GM12878 (cell line): ENCODE results near the gene HSPA12B. TPM values are rescaled to one million over a fixed set of nuclear protein-coding genes. Genes with fewer than 3 reads are reported as not detected.

ENCODE experiments used
- ATAC-seq: fragments of 200-7000 bp; cut with Tn5 transposase; 3 replicates; pipeline ENCODE4 v1.9.1; 2020; ENCODE audit warnings: mild to moderate bottlenecking, moderate library complexity
- BruUV-seq: library from RNA; stranded (reverse); fragments of 400-500 nt; replicated peaks from 2 replicates; lab custom pipeline; 2021; lab: Mats Ljungman, UMichigan
- CTCF ChIA-PET: fragments of 300-600 bp; sonication (Branson Sonifier 250); formaldehyde crosslinking; extraction: SDS; loops from one replicate; lab custom pipeline; 2021; ENCODE audit warnings: inconsistent platforms; lab: Yijun Ruan, JAX
- POLR2A ChIA-PET: fragments of 350-600 bp; formaldehyde crosslinking; extraction: SDS; loops from one replicate; lab custom pipeline; 2021; ENCODE audit warnings: inconsistent platforms; lab: Charles Lee
- RAD21 ChIA-PET: fragments of 300-600 bp; sonication (Branson Sonifier 250); formaldehyde crosslinking; loops from one replicate; lab custom pipeline; 2023; ENCODE audit warnings: antibody characterized with exemption; ENCODE audit not compliant: unreplicated experiment; lab: Charles Lee
- SMC1A ChIA-PET: fragments of 300-600 bp; sonication (Branson Sonifier 250); formaldehyde crosslinking; loops from one replicate; lab custom pipeline; 2023; ENCODE audit not compliant: unreplicated experiment, uncharacterized antibody; lab: Charles Lee
- DNase-seq: peaks from one replicate; pipeline ENCODE4 v3.0.0-alpha.2; 2011; ENCODE audit warnings: low read depth, low spot score
- FAIRE-seq: peaks from 3 replicates; lab custom pipeline; 2011; peaks lifted over from hg19 to GRCh38; lab: Jason Lieb, UNC
- H2AFZ ChIP-seq: 2 replicates; pipeline ENCODE4 v1.6.0; 2011; ENCODE audit warnings: low read depth, low read length, control low read depth; ENCODE audit not compliant: control insufficient read depth
- H3K27ac ChIP-seq: 2 replicates; pipeline ENCODE4 v1.5.1; 2011; ENCODE audit warnings: control low read depth; ENCODE audit not compliant: control insufficient read depth, insufficient read depth
- H3K27me3 ChIP-seq, 2 experiments: replicated peaks in 1 of 2; 2 replicates each; pipeline versions ENCODE4 v1.6.0 to v1.6.1; 2011; ENCODE audit warnings: low read length in 1 of 2; ENCODE audit not compliant: control insufficient read depth in 2 of 2, insufficient read depth in 2 of 2
- H3K36me3 ChIP-seq, 2 experiments: 2 replicates each; pipeline ENCODE4 v1.5.1; 2011; ENCODE audit warnings: low read length in 1 of 2; ENCODE audit not compliant: control insufficient read depth in 2 of 2, insufficient read depth in 2 of 2
- H3K4me1 ChIP-seq: 2 replicates; pipeline ENCODE4 v1.6.1; 2011; ENCODE audit warnings: mild to moderate bottlenecking, low read length, moderate library complexity, mixed read lengths; ENCODE audit not compliant: control insufficient read depth, insufficient read depth
- H3K4me2 ChIP-seq: 2 replicates; pipeline ENCODE4 v1.6.0; 2011; ENCODE audit warnings: control low read depth; ENCODE audit not compliant: control insufficient read depth, insufficient read depth
- H3K4me3 ChIP-seq: fragments of 200-600 bp; sonication (generic); 2 replicates; pipeline ENCODE4 v1.5.1; 2016
- H3K79me2 ChIP-seq: 2 replicates; pipeline ENCODE4 v1.6.0; 2011; ENCODE audit warnings: low read length; ENCODE audit not compliant: control insufficient read depth, insufficient read depth
- H3K9ac ChIP-seq: 2 replicates; pipeline ENCODE4 v1.8.0; 2011; ENCODE audit warnings: low read length, control low read depth, mixed read lengths; ENCODE audit not compliant: control insufficient read depth, insufficient read depth
- H3K9me3 ChIP-seq: replicated peaks from 3 replicates; pipeline ENCODE4 v1.5.1; 2011; ENCODE audit warnings: mild to moderate bottlenecking, low read length; ENCODE audit not compliant: control insufficient read depth, insufficient read depth
- H4K20me1 ChIP-seq: 2 replicates; pipeline ENCODE4 v1.6.0; 2011; ENCODE audit not compliant: control insufficient read depth, insufficient read depth
- IRF4 ChIP-seq: IDR thresholded peaks from 2 replicates; pipeline ENCODE4 v1.6.1; 2011; ENCODE audit warnings: low read depth, low read length
- MLLT1 ChIP-seq: fragments of 450-650 bp; IDR thresholded peaks from 2 replicates; pipeline ENCODE4 v1.6.1; 2016; ENCODE audit warnings: mild to moderate bottlenecking
- SMARCA5 ChIP-seq: fragments of 450-650 bp; IDR thresholded peaks from 2 replicates; pipeline ENCODE4 v1.6.1; 2017; ENCODE audit warnings: mild to moderate bottlenecking
- SUPT20H ChIP-seq: IDR thresholded peaks from 2 replicates; pipeline ENCODE4 v1.6.1; 2011; ENCODE audit warnings: low read depth, mild to moderate bottlenecking, low read length, moderate library complexity, borderline replicate concordance; ENCODE audit not compliant: control insufficient read depth
- WGBS: methylation state at CpG from one replicate; pipeline ENCODE4 v1.1.6; 2016; ENCODE audit warnings: low lambda C conversion rate; ENCODE audit not compliant: insufficient replicate concordance, insufficient coverage; ENCODE audit errors: missing lambda C conversion rate; 5-methylcytosine and 5-hydroxymethylcytosine counted together
- in situ Hi-C: fragments of 300-500 bp; cut with MboI; formaldehyde crosslinking; loops from 9 replicates; pipeline ENCODE4 v1.14.3; 2018; ENCODE audit warnings: mixed read lengths
- intact Hi-C: fragments of 100-400 bp; cut with micrococcal nuclease; formaldehyde crosslinking; loops from one replicate; pipeline ENCODE4 v1.14.2; 2022; ENCODE audit not compliant: unreplicated experiment
- polyA plus RNA-seq, 11 experiments: library from polyadenylated mRNA; depleted of rRNA in 4 of 11; unstranded in 6 of 11; stranded (reverse) in 5 of 11; fragments of >200 nt; fragmentation: Nextera tagmentation in 4 of 11; fragmentation: Illumina TruSeq in 1 of 11; extraction: Ambion mirVana in 4 of 11; extraction: Trizol in 1 of 11; gene quantifications; 1 replicate in 1 of 11; 2 replicates in 10 of 11; pipeline versions ENCODE4 v1.2.1 to v1.2.3, GENCODE V29; 2011 to 2016; ENCODE audit warnings: inconsistent platforms in 2 of 11, missing spikeins in 2 of 11, low read depth in 1 of 11
- total RNA-seq, 4 experiments: library from RNA; depleted of rRNA in 3 of 4; stranded (reverse); fragments of >200 nt in 3 of 4; fragmentation: Illumina TruSeq in 1 of 4; extraction: Trizol in 1 of 4; gene quantifications; 2 replicates each; pipeline versions ENCODE4 v1.2.1 to v1.2.3, GENCODE V29; 2013 to 2021
- TF ChIP-seq, protein P1 (sequence below): IDR thresholded peaks from 2 replicates; pipeline ENCODE4 v1.6.1; 2011; ENCODE audit warnings: borderline replicate concordance, low read depth, mild to moderate bottlenecking, moderate library complexity, low read length; ENCODE audit not compliant: insufficient read depth, poor library complexity, severe bottlenecking

Gene HSPA12B
- total and polyA plus RNA-seq, 10 of the 15 experiments (the other 5 are each of a cell fraction or from before 2014, with no cell fraction given), result 0.08 TPM; not detected in 9

DNA sequence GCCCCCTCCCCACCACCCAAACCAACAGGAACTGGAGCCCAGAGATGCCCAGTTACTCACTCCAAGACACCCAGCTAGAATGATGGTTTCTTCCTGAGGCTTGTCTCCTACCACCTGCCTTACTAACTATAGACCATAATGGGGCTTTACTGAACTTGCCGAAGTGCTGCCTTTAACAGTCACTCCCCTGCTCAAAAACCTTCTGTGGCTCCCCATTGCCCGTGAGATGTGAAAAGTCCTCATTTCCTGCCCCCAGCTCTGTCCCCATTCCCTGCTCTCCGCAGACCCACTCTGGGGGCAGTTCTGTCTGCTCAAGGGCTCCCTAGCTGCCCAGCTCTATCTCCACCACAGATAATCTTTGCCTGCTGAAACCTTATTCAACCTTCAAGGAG lies 25.0 kb upstream of the HSPA12B start:
- H4K20me1 ChIP-seq, result no peaks in the 10 kb centered on the region
- no peaks in the 10 kb centered on the region for H3K9me3 ChIP-seq
- H3K36me3 ChIP-seq, result no peaks in the 10 kb centered on the region
- BruUV-seq, result no TSS peak
- in situ Hi-C loops (no loop called here), intact Hi-C loops (no loop called here)
- H3K4me1 ChIP-seq, result peaks cover 5% of the 10 kb centered on the region
- ATAC-seq, result no peak
- H3K27me3 ChIP-seq, result peaks cover 0 to 2% of the 10 kb centered on the region in 2 experiments; a peak in 2 of 4 replicates
- FAIRE-seq, result no peak
- no peak overlapping the region for H3K27ac ChIP-seq
- H3K9ac ChIP-seq, result no peak overlapping the region
- TF ChIP-seq SMARCA5 (no peak), MLLT1 (no peak), IRF4 (no peak), SUPT20H (no peak)
- TF ChIP-seq, protein P1, sequence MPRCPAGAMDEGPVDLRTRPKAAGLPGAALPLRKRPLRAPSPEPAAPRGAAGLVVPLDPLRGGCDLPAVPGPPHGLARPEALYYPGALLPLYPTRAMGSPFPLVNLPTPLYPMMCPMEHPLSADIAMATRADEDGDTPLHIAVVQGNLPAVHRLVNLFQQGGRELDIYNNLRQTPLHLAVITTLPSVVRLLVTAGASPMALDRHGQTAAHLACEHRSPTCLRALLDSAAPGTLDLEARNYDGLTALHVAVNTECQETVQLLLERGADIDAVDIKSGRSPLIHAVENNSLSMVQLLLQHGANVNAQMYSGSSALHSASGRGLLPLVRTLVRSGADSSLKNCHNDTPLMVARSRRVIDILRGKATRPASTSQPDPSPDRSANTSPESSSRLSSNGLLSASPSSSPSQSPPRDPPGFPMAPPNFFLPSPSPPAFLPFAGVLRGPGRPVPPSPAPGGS, result no peak
- POLR2A ChIA-PET, result interaction anchor here (0.9 kb wide), 1 partner anchor 29 kb away, joined by 3 read pairs; no protein-coding TSS in a partner anchor
- H3K4me2 ChIP-seq, result no peak overlapping the region
- no peaks in the 10 kb centered on the region for H3K79me2 ChIP-seq
- CTCF ChIA-PET, result interaction anchor here (1.3 to 2.3 kb wide), 5 partner anchors 9 to 144 kb away, joined by 3 to 12 read pairs (median 5); no protein-coding TSS in a partner anchor
- WGBS, result 34% methylated on average over 3 of the region's 3 CpGs
- no peak for DNase-seq
- SMC1A ChIA-PET, result interaction anchor here (0.6 to 1.6 kb wide), 2 partner anchors 145 to 443 kb away, joined by 3 to 4 read pairs; no protein-coding TSS in a partner anchor
- H2AFZ ChIP-seq, result no peak overlapping the region
- RAD21 ChIA-PET, result interaction anchor here (1.0 kb wide), 1 partner anchor 144 kb away, joined by 4 read pairs; no protein-coding TSS in a partner anchor
- no peak overlapping the region for H3K4me3 ChIP-seq
